ENCODE data around the gene ALLC.

Gene ALLC

DNA sequence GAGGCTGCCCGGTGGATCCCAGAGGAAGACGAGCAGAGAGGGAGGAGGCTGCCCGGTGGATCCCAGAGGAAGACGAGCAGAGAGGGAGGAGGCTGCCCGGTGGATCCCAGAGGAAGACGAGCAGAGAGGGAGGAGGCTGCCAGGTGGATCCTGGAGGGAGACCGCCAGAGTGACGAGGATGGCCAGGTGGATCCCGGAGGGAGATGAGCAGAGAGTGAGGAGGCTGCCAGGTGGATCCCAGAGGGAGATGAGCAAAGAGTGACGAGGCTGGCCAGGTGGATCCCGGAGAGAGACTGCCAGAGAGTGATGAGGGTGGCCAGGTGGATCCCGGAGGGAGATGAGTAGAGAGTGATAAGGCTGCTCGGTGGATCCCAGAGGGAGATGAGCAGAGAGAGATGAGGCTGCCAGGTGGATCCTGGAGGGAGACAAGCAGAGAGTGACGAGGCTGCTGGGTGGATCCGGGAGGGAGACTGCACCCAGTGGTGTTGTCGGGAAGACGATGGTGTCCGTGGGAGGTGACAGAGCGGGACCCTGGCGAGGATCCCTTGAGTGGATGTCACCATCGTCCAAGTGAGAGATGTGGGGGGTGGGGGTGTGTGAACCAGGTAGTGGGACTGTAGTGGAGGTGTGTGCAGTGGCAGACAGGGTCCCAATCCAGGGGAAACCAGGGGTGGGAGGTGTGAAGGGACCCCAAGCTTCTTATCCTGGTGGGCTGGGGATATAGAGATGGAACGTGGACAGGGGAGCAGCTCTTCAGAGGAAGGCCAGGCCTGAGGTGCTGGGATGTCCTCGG is 67.7 kb downstream of the ALLC start:
- DNase-seq (ENCODE audit: low read depth) = no peak

DNA sequence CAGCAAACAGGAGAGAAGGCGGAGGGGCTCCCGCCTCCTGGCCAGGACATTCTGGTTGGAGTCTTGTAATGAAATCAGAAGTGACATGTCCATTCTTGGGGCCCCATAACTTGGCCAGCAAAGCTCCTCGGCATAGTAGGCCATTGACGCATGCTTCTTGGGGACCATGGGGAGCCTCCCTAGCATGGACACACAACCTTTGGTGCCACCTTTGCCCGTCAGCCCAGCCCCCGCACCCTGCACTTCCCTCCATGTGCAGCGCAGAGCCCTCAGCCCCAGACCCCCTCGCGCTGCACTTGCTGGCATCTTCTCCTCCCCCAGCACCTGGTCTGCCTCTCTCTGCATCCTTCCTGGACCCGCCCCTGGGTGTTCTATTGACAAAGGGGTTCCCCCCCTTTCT is 68.5 kb downstream of the ALLC start:
- DNase-seq (ENCODE audit: low read depth) = no peak

DNA sequence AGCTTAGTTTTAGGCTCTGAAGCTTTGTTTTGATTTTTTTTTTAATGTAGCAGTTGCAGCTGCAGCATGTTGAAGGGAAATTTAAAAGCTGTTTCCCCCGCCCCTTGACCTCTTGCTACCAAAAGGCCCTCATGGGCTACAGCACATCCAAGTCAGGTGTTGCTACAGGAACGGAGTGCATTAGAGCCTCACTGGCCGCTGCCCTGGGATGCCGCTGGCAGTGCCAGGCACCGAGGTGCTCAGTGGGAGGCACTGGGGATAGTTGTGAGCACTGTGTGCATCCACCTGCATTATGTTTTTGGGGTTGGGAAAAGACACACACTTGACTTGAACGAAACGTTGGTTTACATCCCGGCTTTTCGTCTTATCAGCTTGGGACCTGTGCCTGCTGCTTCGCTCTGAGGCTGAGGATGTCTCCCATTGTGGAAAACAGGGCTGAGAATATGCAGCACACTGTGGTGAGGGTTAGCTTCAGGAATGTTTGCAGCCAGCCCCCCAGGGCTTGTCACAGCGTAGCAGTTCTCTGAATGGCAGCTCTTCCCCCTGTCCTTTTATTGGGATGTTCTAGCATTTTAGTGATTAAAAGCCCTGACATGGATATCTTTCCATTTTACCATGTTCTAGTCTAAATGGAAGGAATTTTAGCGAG is 69.5 kb downstream of the ALLC start:
- DNase-seq (ENCODE audit: low read depth) = no peak

DNA sequence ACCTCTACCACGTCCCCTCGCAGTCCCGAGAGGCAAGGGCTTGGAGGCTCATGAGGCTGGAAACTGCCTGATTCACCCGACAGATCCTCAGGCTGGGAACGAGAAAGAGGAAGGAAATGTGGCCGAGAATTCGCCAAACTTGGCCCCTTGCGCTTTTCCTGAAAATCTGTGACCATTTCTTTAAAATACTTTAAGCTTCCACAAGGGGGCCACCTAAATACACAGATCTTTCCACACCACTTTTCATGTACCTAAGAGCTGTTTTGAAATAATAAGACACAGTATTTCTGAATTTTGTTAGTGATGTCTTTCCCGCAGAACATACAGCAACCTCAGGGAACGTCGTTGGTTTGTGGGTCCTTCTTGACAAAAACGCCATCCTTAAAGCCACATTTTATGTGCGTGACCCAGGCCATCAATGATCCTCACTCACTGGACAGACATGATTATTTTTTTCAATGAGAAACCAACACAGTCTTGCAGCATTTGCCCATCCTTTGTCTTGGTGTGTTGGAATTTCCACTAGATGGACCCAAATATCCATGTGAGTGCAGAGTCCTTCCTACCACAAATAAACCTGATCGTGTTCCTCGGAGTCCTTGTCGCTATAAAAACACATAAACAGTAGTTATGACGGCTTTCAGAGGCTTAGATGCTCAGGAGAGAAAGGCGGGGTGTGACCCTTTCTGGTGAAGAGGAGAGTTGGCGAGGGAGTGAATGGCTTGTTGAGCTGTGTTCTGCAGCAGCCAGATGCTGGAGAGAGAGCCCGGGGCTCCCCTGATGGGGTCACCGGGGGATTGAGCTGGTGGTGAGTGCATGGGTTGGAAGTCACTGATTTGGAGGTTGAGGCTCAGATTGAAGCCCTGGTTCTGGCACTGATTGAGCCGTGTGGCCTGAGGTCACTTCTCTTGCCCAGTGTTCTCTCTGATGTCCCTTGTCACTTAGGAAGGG is 70.4 kb downstream of the ALLC start:
- DNase-seq (ENCODE audit: low read depth) = no peak

DNA sequence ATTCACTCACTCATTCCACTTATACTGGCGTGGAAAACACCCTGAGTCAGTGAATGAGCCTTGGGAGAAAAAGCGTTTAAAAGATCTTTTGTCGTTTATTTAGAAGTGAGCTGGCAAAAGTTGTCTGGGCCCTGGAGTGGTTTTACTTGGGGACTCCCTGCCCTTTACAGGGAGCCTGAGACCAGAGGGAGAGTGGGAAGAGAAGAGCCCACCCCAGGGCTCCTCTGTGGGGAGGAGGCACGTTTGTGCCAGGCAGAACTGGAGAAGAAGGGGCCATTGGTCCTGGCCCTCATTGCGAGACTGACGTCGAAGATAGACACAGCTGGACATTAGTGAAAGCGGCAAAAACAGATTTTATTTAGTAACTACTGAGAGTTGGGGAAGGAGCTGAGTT is 71.1 kb downstream of the ALLC start:
- DNase-seq (ENCODE audit: low read depth) = no peak

DNA sequence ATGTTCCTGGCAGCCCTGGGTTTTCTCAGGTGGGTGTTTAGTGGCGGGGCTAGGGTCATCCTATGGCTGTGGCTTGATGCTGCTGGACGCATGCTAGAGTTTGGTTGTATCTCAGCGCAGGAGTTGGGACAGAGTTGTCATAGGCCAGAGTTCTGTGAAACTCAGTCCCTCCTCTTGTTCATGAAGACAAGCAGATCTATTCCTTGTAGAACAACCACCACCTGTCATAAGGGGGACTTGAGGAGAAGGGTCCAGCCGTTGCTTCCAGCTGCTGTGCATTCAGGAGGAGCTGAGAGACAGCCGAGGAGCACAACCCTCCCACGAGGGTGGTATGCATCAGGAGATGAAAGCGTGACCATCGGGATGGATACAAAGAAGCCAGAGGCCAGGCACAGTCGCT is 71.8 kb downstream of the ALLC start:
- no peak for DNase-seq (ENCODE audit: low read depth)

DNA sequence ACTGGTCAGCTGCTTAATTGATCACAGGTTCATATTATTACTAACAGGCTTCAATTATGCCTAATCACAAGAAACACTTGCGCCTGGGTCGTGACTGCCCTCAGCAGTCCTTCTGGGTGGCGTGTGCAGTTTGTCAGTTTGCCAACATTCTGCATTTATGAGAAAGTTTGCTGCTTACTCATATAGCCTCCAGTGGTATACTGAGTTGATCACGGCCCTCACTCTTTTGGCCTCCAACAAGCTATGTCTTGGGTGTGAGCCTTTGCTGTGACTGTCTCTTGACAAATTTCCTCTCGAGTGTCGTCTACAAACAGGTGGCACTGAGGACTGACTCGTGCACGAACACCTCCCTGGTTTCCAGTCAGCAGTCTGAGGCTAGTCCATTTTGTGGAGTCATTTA is 72.6 kb downstream of the ALLC start:
- DNase-seq (ENCODE audit: low read depth) = no peak

DNA sequence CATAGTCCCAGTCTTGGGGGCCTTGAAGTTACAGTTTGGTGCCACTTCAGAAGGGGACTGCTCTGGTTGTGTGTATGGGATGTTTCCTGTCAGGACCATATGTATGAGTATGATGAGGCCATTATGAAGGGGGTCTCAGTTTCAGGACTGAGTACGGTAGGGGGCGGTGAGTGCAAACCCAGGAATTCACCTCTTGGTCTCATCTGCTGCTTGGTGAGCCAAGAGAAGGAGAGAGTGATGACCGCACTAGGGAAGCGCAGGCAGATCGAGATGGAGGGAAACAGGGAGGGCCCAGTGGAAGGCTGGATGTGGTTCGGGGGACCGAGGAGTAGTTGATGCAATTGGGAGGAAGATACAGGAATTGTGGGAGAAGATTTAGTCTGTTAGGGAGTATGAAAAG is 73.8 kb downstream of the ALLC start:
- no peak for DNase-seq (ENCODE audit: low read depth)

DNA sequence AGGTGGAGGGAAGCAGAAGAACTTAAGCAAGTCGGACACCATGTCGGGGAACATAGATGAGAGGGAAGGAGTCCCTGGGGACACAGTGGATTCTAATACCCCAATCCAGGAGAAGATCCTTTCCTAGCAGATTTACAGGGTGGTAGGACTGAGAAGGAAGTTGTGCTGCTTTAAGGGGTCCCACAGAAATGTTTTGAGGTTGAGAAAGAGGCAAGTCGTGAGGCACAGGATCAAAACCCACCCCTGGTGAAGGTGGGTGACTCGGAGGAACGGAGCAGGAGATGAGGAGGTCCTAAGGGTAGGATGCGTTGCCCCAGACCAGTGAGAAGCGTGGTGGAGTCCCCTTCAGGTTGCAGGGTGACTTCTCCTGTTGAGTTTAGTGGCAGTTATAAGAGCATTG is 78.1 kb downstream of the ALLC start:
- no peak for DNase-seq (ENCODE audit: low read depth)

DNA sequence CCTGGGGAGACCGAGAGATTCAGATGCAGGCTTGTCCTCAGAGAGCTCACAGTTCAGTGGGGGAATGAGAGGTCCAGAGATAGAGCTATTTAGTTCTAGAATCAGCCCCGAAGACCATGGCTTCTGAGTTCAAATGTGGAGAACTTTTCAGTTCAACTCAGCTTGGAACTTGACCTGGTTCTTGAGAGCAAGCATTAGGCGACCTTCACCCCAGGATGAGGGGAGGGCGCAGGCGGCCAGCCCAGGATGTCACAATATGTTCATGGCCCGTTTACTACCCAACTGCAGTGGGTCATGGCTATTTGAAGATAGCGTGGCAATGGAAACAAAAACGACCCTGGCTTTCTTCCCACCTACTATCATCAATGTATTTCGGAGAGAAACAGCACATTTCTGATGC is 79.1 kb downstream of the ALLC start:
- no peak for DNase-seq (ENCODE audit: low read depth)

DNA sequence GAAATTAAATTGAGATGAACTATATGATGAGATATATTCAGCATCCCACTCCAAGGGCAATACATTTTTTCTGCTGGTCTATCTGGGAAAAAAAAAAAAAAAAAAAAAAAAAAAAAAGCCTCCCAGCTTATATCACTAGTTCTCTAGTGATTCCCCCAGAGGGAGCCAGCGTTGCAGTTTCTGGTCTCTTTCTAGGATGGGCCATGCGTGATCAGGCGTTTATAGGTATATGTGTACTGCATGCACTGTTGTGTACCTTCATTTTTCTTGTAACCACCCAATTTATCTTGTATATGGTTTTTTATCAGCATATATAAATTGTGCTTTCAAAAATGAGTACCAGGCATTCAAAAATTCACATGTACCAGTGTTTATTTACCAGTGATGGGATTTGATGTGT is 80.5 kb downstream of the ALLC start:
- DNase-seq (ENCODE audit: low read depth) = no peak

DNA sequence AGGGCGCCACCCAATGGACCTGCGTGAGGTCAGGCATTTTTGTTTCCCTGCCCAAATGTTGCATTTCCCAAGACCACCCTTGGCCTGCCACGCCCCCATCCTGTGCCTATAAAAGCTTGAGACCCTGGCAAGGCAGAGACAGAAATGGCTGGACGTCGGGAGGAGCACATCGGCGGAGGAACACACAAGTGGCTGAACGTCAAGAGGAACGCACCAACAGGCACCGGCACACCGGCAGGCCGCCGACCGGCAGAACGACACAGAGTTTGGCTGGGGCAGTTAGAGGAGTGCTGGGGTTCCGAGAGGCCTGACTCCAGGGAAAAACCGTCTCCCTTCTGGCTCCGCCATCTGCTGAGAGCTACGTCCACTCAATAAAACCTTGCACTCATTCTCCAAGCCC is 81.3 kb downstream of the ALLC start:
- DNase-seq (ENCODE audit: low read depth) = no peak

DNA sequence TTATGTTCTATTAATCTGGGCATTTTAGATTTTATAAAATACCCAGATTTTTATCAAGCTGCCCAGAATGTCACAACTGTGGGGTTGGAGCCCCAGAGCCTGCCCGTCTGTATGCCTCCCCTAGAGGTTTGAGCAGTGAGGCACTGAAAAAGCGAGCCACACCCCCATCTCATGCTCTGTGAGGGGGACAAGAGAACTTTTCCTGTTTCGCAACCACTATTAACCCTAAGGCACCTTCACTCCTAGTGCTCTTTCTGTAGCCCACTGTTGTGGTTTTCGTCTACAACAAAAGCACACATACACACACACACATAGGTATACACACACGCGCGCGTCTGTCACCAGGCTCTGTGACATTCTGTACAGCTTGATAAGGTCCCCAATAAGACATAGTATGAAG is 83.4 kb downstream of the ALLC start:
- no peak for DNase-seq (ENCODE audit: low read depth)

DNA sequence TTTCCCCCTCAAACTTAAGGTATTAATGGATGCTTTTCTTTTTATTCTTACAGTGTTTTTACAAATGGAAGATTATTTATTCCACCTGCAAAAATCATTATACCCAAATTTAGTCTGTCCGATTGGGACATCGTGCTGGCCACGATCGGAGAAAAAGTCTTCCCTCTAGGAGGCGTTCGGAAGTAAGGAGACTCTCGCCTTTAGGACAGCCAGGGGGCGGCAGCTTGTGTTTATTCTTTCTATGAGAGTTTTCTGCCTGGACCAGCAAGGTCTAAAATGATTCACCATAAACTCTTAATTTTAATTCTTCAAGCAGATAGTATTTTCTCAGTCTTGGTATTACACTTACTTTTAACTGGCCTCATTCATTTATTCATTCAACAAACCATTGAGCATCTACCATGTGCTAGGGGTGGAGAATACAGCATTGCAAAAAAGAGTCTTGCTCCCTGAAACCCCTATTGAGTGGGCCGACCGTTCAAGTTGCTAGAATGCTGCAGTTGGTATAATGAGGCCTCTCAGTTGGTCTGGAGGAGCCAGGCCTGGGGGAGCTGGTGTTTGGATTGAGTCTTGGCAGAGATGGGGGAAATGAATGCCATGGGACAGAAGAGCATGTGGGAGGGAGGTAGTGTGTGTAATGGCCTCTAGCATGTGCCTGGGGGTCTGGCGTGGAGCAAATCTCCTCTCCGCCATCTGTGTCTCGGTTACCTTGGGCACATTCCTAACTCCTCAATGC is 84.0 kb downstream of the ALLC start:
- DNase-seq (ENCODE audit: low read depth) = no peak

DNA sequence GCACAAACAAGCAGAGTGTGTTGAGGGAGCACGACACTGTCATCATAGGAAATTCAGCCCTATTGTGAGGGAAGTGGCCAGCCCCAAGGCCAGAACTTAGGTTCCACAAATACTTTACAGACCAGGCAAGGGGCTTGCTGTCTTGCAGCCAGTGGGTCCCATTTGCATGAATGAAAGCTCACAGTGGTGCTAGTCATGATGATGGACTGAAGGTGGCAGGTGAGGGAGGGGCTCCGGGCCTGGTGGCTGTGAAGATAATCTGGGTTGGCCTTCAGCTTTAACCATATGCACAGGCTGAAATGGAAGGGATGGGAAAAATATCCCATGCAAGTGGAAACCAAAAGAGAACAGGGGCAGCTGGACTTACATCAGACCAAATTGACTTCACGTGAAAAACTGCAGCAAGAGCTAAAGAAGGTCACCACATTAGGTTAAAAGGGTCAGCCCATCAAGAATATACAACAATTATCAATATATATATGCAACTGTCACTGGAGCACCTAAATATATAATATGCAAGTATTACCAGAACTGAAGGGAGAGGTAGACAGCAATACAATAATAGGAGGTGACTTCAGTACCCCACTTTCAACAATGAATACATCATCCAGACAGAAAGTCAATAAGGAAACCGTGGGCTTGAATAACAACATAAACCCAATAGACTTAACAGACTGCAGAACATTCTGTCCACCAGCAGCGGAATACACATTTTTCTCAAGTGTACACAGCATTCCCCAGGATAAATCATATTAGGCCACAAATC is 84.9 kb downstream of the ALLC start:
- no peak for DNase-seq (ENCODE audit: low read depth)

DNA sequence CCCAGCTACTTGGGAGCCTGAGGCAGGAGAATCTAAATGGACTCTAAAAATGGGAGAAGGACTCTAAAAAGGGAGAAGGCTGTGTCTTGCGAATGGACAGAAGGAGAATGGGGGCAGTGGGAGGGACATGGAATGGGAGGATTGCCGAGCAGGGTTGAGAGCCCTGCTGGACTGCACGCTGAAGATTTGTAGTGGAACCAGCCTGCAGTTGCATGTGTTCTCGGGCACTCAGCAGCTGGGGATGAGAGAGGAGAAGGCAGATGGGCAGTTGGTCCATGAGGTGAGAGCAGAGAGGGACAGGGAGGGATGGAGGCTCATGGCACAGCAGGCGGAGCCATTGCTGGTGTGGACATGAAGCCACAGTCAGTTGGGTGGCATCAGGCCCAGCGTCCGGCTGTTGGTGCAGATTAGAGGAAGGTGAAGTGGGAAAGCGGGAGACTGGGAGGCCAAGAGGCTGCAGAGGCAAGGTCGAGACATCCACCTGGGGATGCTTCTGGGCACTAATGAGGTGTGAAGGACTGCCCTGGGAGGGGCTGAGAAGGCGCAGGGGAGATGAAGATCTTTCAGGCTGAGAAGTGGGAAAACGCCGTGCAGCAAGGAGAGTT is 86.1 kb downstream of the ALLC start:
- DNase-seq (ENCODE audit: low read depth) = no peak

DNA sequence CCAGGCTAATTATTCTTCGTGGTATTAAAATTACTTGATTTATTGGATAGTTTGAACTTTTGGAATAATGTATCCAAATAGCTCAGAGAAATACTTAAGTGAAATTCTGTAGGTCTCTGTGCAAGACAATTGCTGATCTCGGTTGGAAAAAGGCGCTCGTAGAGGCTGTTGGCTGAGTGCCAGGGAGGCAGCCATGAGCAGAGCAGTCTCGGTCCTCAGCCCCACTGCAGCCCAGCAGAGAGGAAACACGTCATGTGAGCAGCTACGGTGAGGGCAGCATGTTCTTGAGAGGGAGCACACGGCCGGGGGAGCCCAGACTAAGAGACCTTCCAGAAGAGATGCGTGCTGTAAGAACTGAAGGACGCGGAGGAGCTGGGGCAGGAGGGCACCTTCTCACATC is 87.9 kb downstream of the ALLC start:
- no peak for DNase-seq (ENCODE audit: low read depth)

DNA sequence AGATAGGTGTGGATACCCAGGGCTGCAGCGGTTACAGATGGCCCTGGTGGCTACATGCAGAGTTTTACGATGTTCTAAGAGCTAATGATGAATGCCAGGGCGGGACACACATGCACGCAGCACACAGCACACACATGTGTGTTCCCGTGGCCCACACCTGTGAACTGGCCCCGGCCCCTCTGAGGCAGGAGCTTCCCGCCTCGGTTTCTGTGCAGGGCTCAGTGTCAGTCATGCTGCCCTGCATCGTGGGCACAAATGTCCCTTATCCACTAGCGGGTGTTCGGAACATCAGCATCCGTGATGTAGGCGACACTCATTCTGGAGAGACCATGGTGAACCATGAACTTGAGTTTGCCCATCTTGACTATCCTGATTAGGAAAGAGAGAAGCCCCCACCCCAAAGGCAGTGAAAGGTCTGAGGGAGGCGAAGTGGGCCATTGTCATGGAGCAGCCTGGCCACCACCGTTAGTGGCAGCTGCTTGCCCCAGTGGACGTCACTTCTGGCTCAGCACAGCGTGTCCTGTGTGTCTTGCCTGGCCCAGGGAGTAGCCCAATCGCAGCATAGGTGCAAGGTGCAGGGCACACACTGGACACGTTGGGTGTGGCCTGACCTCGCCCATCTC is 89.1 kb downstream of the ALLC start:
- no peak for DNase-seq (ENCODE audit: low read depth)

DNA sequence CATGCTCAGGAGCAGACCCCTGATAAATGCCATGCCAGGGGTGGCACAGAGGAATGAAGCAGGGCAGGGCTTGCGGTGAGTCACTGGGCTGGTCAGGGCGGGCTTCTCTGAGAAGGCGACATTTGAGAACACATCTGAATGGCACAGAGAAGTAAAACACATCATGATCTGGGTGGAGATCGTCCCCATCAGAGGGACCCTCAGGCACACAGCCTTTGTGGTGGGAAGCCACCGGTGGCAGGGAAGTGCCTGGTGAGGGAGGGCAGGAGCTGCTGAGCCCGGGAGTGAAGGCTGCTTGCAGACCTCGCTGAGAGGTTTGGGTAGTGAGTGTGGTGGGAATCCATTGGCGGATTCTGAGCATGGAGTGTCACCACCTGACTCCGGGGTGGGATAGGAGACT is 89.8 kb downstream of the ALLC start:
- DNase-seq (ENCODE audit: low read depth) = no peak

DNA sequence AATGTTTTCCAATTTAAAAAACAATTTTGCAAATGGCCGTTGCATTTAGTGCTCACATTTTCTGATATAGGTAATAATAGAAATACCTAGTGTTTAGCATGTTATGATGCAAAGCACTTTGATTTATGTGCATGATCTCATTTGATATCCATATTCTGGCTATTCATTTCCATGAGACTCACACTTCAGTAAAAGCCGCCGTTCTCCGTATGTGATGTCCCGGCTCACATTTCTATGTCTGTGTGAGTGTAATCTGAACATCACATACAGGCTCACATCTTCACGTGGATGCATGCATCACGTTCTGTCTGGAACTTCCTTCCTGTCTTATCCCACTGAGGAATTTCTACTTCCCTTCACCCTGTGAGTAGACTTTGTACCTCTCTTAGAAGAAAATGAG is 91.2 kb downstream of the ALLC start:
- no peak for DNase-seq (ENCODE audit: low read depth)

DNA sequence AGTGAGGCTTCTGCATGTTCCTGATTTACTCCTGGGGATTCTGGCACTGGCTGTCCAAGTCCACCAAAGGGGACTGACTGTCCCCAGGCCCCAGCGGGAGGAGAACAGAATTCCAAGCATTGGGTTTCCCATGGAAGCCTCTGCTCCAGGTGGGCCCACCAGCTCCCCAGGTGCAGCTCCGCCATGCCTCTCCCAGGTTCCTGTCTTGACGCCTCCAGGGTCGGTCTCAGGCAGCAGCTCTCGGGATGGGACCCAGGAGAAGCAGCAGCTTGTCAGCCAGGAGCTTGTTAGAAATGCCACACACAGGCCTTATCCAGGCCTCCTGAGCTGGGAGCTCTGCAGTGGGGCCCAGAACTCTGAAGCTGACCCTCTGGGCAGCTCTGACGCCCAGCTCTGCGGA is 93.3 kb downstream of the ALLC start:
- DNase-seq (ENCODE audit: low read depth) = no peak

Data from activated T-helper 9 cell treated with anti-CD3 and anti-CD28 coated beads, Interleukin-2, amount 50 U/mL, for 16 hours (primary cell).